Epithelial cell of esophagus (primary cell): ENCODE data around the gene ANAPC5.
A peak's percentile ranks its signal among the peaks of the same experiment; 100 is the strongest.

Experiments used
- DNase-seq: peaks from one replicate; pipeline ENCODE4 v3.0.0; 2010; ENCODE audit warnings: low read depth
- H3K4me3 ChIP-seq: 2 replicates; pipeline ENCODE4 v1.5.1; 2011; ENCODE audit warnings: mild to moderate bottlenecking, low read length, control low read depth
- TF ChIP-seq, protein P1 (sequence below): IDR thresholded peaks from 2 replicates; pipeline ENCODE4 v1.5.1; 2011; ENCODE audit warnings: low read depth, mild to moderate bottlenecking, low read length, control low read depth, inconsistent platforms; ENCODE audit not compliant: insufficient read depth; ENCODE audit errors: missing control alignments

Gene ANAPC5

GRCh38 chr12:121344506-121344905 is 7.7 kb downstream of the ANAPC5 start:
- H3K4me3 ChIP-seq = no peak overlapping the region
- TF ChIP-seq, protein P1, sequence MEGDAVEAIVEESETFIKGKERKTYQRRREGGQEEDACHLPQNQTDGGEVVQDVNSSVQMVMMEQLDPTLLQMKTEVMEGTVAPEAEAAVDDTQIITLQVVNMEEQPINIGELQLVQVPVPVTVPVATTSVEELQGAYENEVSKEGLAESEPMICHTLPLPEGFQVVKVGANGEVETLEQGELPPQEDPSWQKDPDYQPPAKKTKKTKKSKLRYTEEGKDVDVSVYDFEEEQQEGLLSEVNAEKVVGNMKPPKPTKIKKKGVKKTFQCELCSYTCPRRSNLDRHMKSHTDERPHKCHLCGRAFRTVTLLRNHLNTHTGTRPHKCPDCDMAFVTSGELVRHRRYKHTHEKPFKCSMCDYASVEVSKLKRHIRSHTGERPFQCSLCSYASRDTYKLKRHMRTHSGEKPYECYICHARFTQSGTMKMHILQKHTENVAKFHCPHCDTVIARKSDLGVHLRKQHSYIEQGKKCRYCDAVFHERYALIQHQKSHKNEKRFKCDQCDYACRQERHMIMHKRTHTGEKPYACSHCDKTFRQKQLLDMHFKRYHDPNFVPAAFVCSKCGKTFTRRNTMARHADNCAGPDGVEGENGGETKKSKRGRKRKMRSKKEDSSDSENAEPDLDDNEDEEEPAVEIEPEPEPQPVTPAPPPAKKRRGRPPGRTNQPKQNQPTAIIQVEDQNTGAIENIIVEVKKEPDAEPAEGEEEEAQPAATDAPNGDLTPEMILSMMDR = no peak
- no peak for DNase-seq

- DNase-seq = no peak
- TF ChIP-seq, protein P1 = no peak
- no peak overlapping the region for H3K4me3 ChIP-seq
Measured at GRCh38 chr12:121337416-121337815, 14.8 kb downstream of the ANAPC5 start.

DNA sequence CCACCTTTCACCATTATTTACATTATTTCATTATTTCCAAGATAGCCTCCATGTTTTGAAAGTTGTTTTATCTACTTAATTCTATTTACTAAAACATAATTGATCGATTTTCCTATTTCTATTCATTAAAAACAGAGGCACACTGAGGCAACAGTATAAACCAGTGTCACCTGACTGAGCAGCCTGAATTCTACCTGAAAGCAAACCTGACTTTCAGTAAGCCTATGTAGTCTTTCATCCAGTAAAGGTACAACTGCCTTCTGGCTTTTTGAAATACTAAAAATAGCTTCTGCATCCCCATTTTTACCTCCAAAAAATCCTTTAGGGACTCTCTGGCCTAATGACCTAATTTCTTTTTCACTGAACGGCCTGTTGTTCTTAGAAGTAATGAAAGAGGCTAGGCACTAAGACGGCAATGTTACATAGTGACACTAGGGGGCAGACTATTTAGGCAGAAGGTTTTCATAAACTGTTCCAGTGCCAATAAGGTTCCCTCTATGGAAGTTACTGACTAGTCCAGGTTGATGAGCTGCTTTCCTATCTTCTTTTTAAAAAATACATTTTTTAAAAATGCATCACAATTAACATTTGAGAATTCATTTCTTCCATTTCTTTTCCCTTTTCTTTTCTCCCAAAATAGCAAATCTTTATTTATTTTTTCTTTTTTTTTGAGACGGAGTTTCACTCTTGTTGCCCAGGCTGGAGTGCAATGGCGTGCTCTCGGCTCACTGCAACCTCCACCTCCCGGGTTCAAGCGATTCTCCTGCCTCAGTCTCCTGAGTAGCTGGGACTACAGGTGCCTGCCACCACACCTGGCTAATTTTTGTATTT is 17.5 kb downstream of the ANAPC5 start:
- TF ChIP-seq, protein P1 = peak; percentile 89
- H3K4me3 ChIP-seq = no peak overlapping the region
- DNase-seq = peak; percentile 79

DNA sequence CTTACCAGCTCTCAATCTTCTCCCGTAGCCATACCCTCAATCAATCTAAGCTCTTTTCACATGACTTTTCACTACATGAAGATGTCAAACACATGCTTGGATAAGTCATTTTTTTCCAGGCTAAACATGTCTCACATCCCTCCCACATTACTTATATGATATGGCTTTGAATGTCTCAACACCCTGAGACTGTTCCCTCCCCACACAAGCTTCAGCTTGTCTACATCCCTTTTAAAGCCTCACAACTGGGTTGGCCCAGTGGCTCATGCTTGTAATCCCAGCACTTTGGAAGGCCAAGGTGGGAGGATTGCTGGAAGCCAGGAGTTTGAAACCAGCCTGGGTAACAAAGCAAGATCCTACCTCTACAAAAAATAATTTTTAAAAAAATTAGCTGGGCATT is 18.5 kb downstream of the ANAPC5 start:
- TF ChIP-seq, protein P1 = no peak
- H3K4me3 ChIP-seq = no peak overlapping the region
- peak; percentile 91 for DNase-seq

DNA sequence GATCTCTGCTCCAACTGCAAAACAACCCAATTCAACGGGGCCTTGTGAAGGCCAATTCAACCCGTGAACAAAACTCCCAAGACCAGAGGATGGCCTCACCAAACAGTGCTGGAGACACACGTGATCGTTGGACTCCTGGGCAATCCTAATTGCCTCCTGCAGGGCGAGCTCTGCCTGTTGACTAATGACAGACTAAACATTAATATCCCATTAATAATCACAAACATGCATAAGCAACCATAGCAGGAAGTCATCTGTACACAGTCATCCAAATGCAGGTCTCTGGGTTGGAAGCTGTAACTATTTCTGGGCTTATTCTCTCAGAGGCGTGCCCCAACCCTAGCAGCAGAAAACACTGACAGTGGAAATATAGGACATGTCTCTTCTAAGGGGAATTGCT is 21.0 kb downstream of the ANAPC5 start:
- no peak overlapping the region for H3K4me3 ChIP-seq
- DNase-seq = peak; percentile 55
- TF ChIP-seq, protein P1 = peak; percentile 8

DNA sequence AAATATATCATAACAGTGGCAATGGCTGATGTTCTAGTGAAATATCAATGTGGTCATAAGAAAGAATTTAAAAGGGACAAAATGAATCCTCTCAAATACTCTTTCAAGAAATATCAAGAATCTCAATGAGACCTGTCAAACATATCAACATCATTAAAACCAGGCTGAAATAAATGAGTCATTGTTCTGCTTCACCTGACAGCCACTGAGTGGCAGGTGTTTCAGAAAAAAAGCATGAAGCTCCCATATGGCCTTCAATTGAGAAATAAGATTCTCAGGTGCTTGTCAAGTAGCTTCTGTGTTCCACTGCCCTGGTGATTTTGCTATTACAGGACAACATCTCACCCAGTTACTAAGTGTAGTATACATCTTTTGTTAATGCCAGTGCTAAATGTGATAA is 21.5 kb downstream of the ANAPC5 start:
- TF ChIP-seq, protein P1 = no peak
- peak; percentile 22 for DNase-seq
- H3K4me3 ChIP-seq = no peak overlapping the region

DNA sequence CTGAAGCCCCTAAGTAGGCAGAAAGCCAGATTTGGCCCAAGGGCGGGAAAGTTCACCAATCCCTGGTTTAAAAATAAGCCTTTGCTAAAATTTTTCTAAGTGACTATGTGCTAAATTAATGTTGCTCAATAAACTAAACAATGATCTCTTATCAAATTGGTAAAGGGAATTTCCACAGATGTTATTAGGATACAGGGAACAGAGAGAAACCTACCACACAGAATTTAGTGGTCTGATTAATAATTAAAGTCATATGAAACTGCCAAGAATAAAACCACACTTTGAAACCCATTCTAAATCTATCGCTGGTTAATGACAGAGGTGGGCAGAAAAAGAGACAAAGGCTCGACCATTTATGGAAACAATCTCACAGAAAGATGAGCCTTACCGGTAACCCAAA is 22.0 kb downstream of the ANAPC5 start:
- TF ChIP-seq, protein P1 = no peak
- DNase-seq = no peak
- no peak overlapping the region for H3K4me3 ChIP-seq
